HG02642 (cell line): ENCODE results near the gene RHOD.

Experiments used
- ATAC-seq: cut with Tn5 transposase; IDR thresholded peaks from one replicate; pipeline ENCODE4 v1.9.1; 2021; ENCODE audit warnings: mild to moderate bottlenecking; ENCODE audit not compliant: unreplicated experiment, poor library complexity

The RHOD gene

GRCh38 chr11:67031791-67032561, 24.7 kb upstream of the RHOD start:
- ATAC-seq, result no peak

GRCh38 chr11:67032830-67033551, 23.7 kb upstream of the RHOD start:
- ATAC-seq, result no peak

- no peak for ATAC-seq
These were observed 22.9 kb upstream of the RHOD start for GRCh38 chr11:67033661-67034166.

GRCh38 chr11:67034350-67034749, 22.3 kb upstream of the RHOD start:
- ATAC-seq, result no peak

GRCh38 chr11:67040147-67040546, 16.5 kb upstream of the RHOD start:
- ATAC-seq, result no peak

GRCh38 chr11:67041602-67042001, 15.0 kb upstream of the RHOD start:
- ATAC-seq, result no peak

GRCh38 chr11:67043572-67044349, 12.9 kb upstream of the RHOD start:
- ATAC-seq, result no peak

GRCh38 chr11:67044496-67044895, 12.2 kb upstream of the RHOD start:
- no peak for ATAC-seq

- no peak for ATAC-seq
These were observed 11.3 kb upstream of the RHOD start for GRCh38 chr11:67045314-67045713.

GRCh38 chr11:67048515-67049130, 8.0 kb upstream of the RHOD start:
- ATAC-seq, result no peak

GRCh38 chr11:67050139-67050538, 6.5 kb upstream of the RHOD start:
- ATAC-seq, result no peak

- ATAC-seq, result no peak
These were observed 5.3 kb upstream of the RHOD start for GRCh38 chr11:67051180-67051893.

- ATAC-seq, result no peak
These were observed 4.6 kb upstream of the RHOD start for GRCh38 chr11:67051945-67052488.

- ATAC-seq, result no peak
These were observed 3.8 kb upstream of the RHOD start for GRCh38 chr11:67052891-67053290.

GRCh38 chr11:67053896-67054329, 2.7 kb upstream of the RHOD start:
- no peak for ATAC-seq

GRCh38 chr11:67054346-67054835, 2.3 kb upstream of the RHOD start:
- ATAC-seq, result no peak

GRCh38 chr11:67054836-67055523, 1.7 kb upstream of the RHOD start:
- no peak for ATAC-seq

GRCh38 chr11:67055812-67056211, 835 bp upstream of the RHOD start:
- ATAC-seq, result no peak

- ATAC-seq, result no peak
These were observed 592 bp downstream of the RHOD start for GRCh38 chr11:67057205-67057672.
